Esophagus squamous epithelium (tissue), 5 donors: ENCODE measurements around the gene NAA10. TPM values are rescaled to one million over a fixed set of nuclear protein-coding genes. Genes with fewer than 3 reads are reported as not detected.

Experiments used
- DNase-seq: peaks from one replicate; lab custom pipeline; 2025; lab: John Stamatoyannopoulos, UW
- H3K27ac ChIP-seq, 4 donors: fragments of 200-600 bp; sonication (generic); one replicate each; pipeline ENCODE4 v1.5.1; 2016 to 2019; ENCODE audit warnings: mild to moderate bottlenecking in 1 of 4
- H3K27me3 ChIP-seq, 4 donors: fragments of 200-600 bp; sonication (generic); 1 replicate in 3 of 4; 2 replicates in 1 of 4; pipeline versions ENCODE4 v1.5.1 to v1.6.0; 2017 to 2021; ENCODE audit warnings: antibody characterized with exemption in 1 of 4
- H3K36me3 ChIP-seq, 3 donors: fragments of 200-600 bp; sonication (generic); one replicate each; pipeline ENCODE4 v1.5.1; 2016 to 2019
- H3K4me1 ChIP-seq, 3 donors: fragments of 200-600 bp; sonication (generic); one replicate each; pipeline ENCODE4 v1.5.1; 2017 to 2019
- H3K4me3 ChIP-seq, 4 donors: fragments of 200-600 bp; sonication (generic); 1 replicate in 3 of 4; 2 replicates in 1 of 4; pipeline ENCODE4 v1.5.1; 2016 to 2019; ENCODE audit warnings: mild to moderate bottlenecking in 2 of 4, moderate library complexity in 1 of 4
- H3K9me3 ChIP-seq, 3 donors: fragments of 200-600 bp; sonication (generic); one replicate each; pipeline ENCODE4 v1.5.1; 2016 to 2019
- CTCF ChIP-seq, 6 experiments: fragments of 450-650 bp in 4 of 6; fragments of 200-600 bp in 2 of 6; sonication (generic) in 2 of 6; IDR thresholded peaks; one replicate each; pipeline ENCODE4 v1.5.1; 2016 to 2019; ENCODE audit warnings: antibody characterized with exemption in 6 of 6, mild to moderate bottlenecking in 4 of 6, moderate library complexity in 4 of 6
- POLR2A ChIP-seq, 4 donors: fragments of 450-650 bp; IDR thresholded peaks; one replicate each; pipeline ENCODE4 v1.6.1; 2017; ENCODE audit warnings: antibody characterized with exemption in 4 of 4, mild to moderate bottlenecking in 4 of 4, moderate library complexity in 3 of 4
- WGBS, 2 donors: methylation state at CpG; one replicate each; pipeline ENCODE4 v1.1.5; 2018; 5-methylcytosine and 5-hydroxymethylcytosine counted together
- intact Hi-C: fragments of 100-400 bp; cut with DNase I; formaldehyde crosslinking; loops from one replicate; pipeline ENCODE4 v1.15.0; 2022
- total RNA-seq, 4 donors: library from RNA; depleted of rRNA; stranded (reverse); fragments of >200 nt; gene quantifications; one replicate each; pipeline ENCODE4 v1.1.0, GENCODE V29; 2016
- donor health status: DM: yes; HTN: yes; CAD: no.

Gene NAA10
- total RNA-seq, 4 donors from 2014 or later: 42.5 to 92.5 (median 87.6) TPM

DNA sequence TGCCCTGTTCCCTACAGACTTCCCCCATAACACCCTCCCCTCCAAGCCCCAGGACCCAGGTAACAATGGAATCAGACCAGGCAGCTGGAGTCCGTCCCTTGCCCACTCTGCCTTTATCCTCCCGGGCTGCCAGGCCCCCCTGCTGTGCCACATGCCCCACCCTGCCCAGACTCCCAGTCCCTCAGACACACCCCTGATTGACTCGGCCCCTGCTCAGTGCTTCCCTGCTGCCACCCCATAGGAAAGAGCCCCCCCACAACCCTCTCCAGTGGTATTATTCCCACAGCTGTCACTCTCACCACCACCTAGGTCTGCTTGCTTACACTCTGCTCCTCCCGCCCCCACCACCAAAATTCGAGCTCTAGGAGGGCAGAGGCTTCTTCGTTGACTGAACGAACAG lies 4.7 kb upstream of the NAA10 start:
- intact Hi-C loops: no loop called here
- H3K27me3 ChIP-seq: no peaks in the 10 kb centered on the region
- peaks cover 0 to 18% (median 0%) of the 10 kb centered on the region in 3 donors for H3K4me1 ChIP-seq
- no peak for DNase-seq
- 59% methylated on average over 3 of the region's 7 CpGs; no CpG with 5 or more reads in 1 of the 2 donors for WGBS, 2 donors
- no peak overlapping the region for H3K27ac ChIP-seq
- TF ChIP-seq CTCF (IDR thresholded peaks at IDR 0.05): no peak
- no peak for TF ChIP-seq POLR2A (IDR thresholded peaks at IDR 0.05)
- no peaks in the 10 kb centered on the region for H3K36me3 ChIP-seq
- no peak overlapping the region for H3K4me3 ChIP-seq
- no peaks in the 10 kb centered on the region for H3K9me3 ChIP-seq

- no peaks in the 10 kb centered on the region for H3K36me3 ChIP-seq
- no peak overlapping the region for H3K27ac ChIP-seq
- no peak overlapping the region for H3K4me3 ChIP-seq
- TF ChIP-seq CTCF (IDR thresholded peaks at IDR 0.05) (no peak), POLR2A (IDR thresholded peaks at IDR 0.05) (no peak)
- 83 to 87% methylated on average over 4 to 10 of the region's 10 CpGs for WGBS, 2 donors
- no peaks in the 10 kb centered on the region for H3K9me3 ChIP-seq
- H3K27me3 ChIP-seq: no peaks in the 10 kb centered on the region
- no peak for DNase-seq
- intact Hi-C loops: no loop called here
- peaks cover 0 to 26% (median 8%) of the 10 kb centered on the region in 3 donors for H3K4me1 ChIP-seq
Measured at GRCh38 chrX:153938226-153938786, 3.5 kb upstream of the NAA10 start.

- H3K27me3 ChIP-seq: no peaks in the 10 kb centered on the region
- intact Hi-C loops: no loop called here
- no peaks in the 10 kb centered on the region for H3K9me3 ChIP-seq
- H3K4me1 ChIP-seq: peaks cover 0 to 36% (median 8%) of the 10 kb centered on the region in 3 donors
- DNase-seq: no peak
- 68 to 86% methylated on average over 2 to 3 of the region's 3 CpGs for WGBS, 2 donors
- peaks cover 0 to 11% (median 0%) of the 10 kb centered on the region in 3 donors for H3K36me3 ChIP-seq
- no peak overlapping the region for H3K27ac ChIP-seq
- TF ChIP-seq POLR2A (IDR thresholded peaks at IDR 0.05): no peak
- TF ChIP-seq CTCF (IDR thresholded peaks at IDR 0.05): no peak
- no peak overlapping the region for H3K4me3 ChIP-seq
Measured at GRCh38 chrX:153937056-153937455, 2.2 kb upstream of the NAA10 start.

DNA sequence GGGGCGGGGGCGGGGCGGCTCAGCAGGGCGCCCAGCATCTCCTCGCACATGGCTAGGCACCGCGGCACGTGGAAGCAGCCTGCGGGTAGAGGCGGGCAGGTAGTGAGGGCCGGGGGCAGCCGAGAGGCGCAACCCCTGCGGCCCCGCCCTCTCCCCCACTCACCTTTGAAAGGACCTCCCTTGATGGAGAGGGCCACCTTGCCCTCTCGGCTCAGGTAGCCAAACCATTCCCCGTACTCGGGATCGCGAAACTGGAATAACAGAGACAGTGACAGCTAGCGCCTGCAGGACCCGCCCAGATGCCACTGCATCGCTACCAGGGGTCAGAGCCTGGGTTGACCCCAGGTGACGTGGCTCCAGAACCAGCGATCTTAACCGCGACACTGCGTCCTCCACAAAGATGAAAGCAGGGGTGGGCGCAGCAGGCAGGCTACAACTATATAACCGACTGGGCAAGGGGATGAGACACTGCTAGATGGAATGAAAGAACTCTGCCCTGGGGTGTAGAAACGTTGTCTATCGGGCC lies 552 bp upstream of the NAA10 start:
- H3K27me3 ChIP-seq: no peaks in the 10 kb centered on the region
- H3K36me3 ChIP-seq: peaks cover 0 to 28% (median 0%) of the 10 kb centered on the region in 3 donors
- intact Hi-C loops: no loop called here
- H3K27ac ChIP-seq: peak overlapping the region; percentile 19 to 85 (median 40)
- no peak for TF ChIP-seq POLR2A (IDR thresholded peaks at IDR 0.05)
- TF ChIP-seq CTCF (IDR thresholded peaks at IDR 0.05): no peak
- peaks cover 0 to 28% (median 8%) of the 10 kb centered on the region in 3 donors for H3K4me1 ChIP-seq
- peak overlapping the region; percentile 62 to 78 (median 70) for H3K4me3 ChIP-seq
- no peak for DNase-seq
- H3K9me3 ChIP-seq: no peaks in the 10 kb centered on the region
- 11 to 44% methylated on average over 3 to 12 of the region's 32 CpGs for WGBS, 2 donors

GRCh38 chrX:153934148-153934761 lies 582 bp downstream of the NAA10 start:
- DNase-seq: no peak
- intact Hi-C loops: no loop called here
- Histone ChIP-seq H3K27me3 (no peaks in the 10 kb centered on the region), H3K4me3 (peak overlapping the region; percentile 62 to 78 (median 70)), H3K36me3 (peaks cover 0 to 37% (median 0%) of the 10 kb centered on the region in 3 donors), H3K9me3 (no peaks in the 10 kb centered on the region), H3K27ac (peak overlapping the region; percentile 67 to 85 (median 74)), H3K4me1 (peaks cover 0 to 35% (median 9%) of the 10 kb centered on the region in 3 donors)
- no peak for TF ChIP-seq CTCF (IDR thresholded peaks at IDR 0.05)
- TF ChIP-seq POLR2A (IDR thresholded peaks at IDR 0.05): no peak
- 40% methylated on average over 5 of the region's 33 CpGs; no CpG with 5 or more reads in 1 of the 2 donors for WGBS, 2 donors
